DND-41 (cell line): ENCODE results near the gene CYP8B1.

Source experiments
- ATAC-seq: fragments of 200-7000 bp; cut with Tn5 transposase; 3 replicates; pipeline ENCODE4 v1.9.1; 2021; ENCODE audit warnings: low read depth; ENCODE audit not compliant: insufficient read depth
- DNase-seq: peaks from one replicate; pipeline ENCODE4 v3.0.0-alpha.2; 2020
- H2AFZ ChIP-seq: 2 replicates; pipeline ENCODE4 v1.6.0; 2012; ENCODE audit warnings: low read depth, low read length
- H3K27ac ChIP-seq: 2 replicates; pipeline ENCODE4 v1.5.1; 2012; ENCODE audit warnings: low read length, inconsistent platforms
- H3K27me3 ChIP-seq: fragments of 200-600 bp; sonication (generic); 2 replicates; pipeline ENCODE4 v1.6.0; 2012; ENCODE audit warnings: low read length, mild to moderate bottlenecking, inconsistent platforms; ENCODE audit not compliant: insufficient read depth, poor library complexity
- H3K36me3 ChIP-seq: 2 replicates; pipeline ENCODE4 v1.5.1; 2012; ENCODE audit warnings: low read length, inconsistent platforms; ENCODE audit not compliant: insufficient read depth
- H3K4me1 ChIP-seq: 2 replicates; pipeline ENCODE4 v1.5.1; 2012; ENCODE audit warnings: mild to moderate bottlenecking, low read length; ENCODE audit not compliant: insufficient read depth
- H3K4me2 ChIP-seq: 2 replicates; pipeline ENCODE4 v1.6.0; 2012; ENCODE audit warnings: mild to moderate bottlenecking, moderate library complexity, low read length, inconsistent platforms; ENCODE audit not compliant: insufficient read depth
- H3K4me3 ChIP-seq, 2 experiments: fragments of 200-600 bp in 1 of 2; shearing (Covaris generic) in 1 of 2; 2 replicates each; pipeline ENCODE4 v1.5.1; 2012 to 2016; ENCODE audit warnings: inconsistent platforms in 2 of 2, low read length in 2 of 2, mild to moderate bottlenecking in 2 of 2, low read depth in 1 of 2, moderate library complexity in 1 of 2
- H3K79me2 ChIP-seq: 2 replicates; pipeline ENCODE4 v1.6.0; 2012; ENCODE audit warnings: low read length, inconsistent platforms; ENCODE audit not compliant: insufficient read depth
- H3K9ac ChIP-seq: 2 replicates; pipeline ENCODE4 v1.6.0; 2012; ENCODE audit warnings: low read depth, mild to moderate bottlenecking, inconsistent platforms, low read length, moderate library complexity
- H3K9me3 ChIP-seq: 2 replicates; pipeline ENCODE4 v1.5.1; 2012; ENCODE audit warnings: low read length, moderate library complexity, mild to moderate bottlenecking, inconsistent platforms; ENCODE audit not compliant: insufficient read depth, severe bottlenecking
- H4K20me1 ChIP-seq: 2 replicates; pipeline ENCODE4 v1.6.0; 2012; ENCODE audit warnings: low read length; ENCODE audit not compliant: insufficient read depth
- EZH2 ChIP-seq: IDR thresholded peaks from 3 replicates; pipeline ENCODE4 v1.6.1; 2012; ENCODE audit warnings: borderline replicate concordance, low read depth, mild to moderate bottlenecking, moderate library complexity, low read length, inconsistent platforms; ENCODE audit not compliant: severe bottlenecking
- TF ChIP-seq, protein P1 (sequence below): IDR thresholded peaks from 2 replicates; pipeline ENCODE4 v1.5.1; 2012; ENCODE audit warnings: borderline replicate concordance, low read length, moderate library complexity, mild to moderate bottlenecking; ENCODE audit not compliant: poor library complexity, severe bottlenecking; ENCODE audit errors: extremely low read depth

The CYP8B1 gene

DNA sequence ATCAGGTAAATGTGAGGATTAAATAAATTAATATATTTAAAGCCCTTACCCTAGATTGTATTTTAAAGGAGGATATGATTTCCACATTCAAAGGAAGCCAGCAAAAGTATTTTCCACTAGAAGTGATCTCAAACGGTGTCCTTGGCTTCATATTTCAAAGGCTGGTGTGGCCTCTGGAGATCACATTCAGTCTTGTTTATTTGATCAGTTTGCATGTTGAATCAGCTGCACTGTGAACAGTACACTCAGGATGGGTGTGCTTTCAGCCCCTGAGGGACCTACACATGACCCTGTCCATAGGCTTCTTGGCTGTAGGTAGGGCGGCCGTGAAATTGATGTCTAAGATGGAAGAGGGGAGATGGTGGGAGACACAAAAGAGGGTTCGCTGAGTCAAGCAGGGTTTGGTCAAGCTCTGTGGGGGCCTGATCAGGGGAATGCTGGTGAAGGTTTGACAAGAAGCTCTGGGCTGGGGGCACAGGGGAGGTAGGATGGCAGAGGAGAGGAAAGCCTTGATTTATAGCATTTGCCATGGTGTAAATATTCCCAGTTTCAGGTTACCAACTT is 21.9 kb downstream of the CYP8B1 start:
- H2AFZ ChIP-seq: no peak overlapping the region
- H3K9ac ChIP-seq: no peak overlapping the region
- H3K4me3 ChIP-seq: no peak overlapping the region
- ATAC-seq (no peak), DNase-seq (no peak)
- H3K27me3 ChIP-seq: peaks cover 12% of the 10 kb centered on the region
- no peak overlapping the region for H3K4me2 ChIP-seq
- TF ChIP-seq, protein P1, sequence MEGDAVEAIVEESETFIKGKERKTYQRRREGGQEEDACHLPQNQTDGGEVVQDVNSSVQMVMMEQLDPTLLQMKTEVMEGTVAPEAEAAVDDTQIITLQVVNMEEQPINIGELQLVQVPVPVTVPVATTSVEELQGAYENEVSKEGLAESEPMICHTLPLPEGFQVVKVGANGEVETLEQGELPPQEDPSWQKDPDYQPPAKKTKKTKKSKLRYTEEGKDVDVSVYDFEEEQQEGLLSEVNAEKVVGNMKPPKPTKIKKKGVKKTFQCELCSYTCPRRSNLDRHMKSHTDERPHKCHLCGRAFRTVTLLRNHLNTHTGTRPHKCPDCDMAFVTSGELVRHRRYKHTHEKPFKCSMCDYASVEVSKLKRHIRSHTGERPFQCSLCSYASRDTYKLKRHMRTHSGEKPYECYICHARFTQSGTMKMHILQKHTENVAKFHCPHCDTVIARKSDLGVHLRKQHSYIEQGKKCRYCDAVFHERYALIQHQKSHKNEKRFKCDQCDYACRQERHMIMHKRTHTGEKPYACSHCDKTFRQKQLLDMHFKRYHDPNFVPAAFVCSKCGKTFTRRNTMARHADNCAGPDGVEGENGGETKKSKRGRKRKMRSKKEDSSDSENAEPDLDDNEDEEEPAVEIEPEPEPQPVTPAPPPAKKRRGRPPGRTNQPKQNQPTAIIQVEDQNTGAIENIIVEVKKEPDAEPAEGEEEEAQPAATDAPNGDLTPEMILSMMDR: no peak
- no peak for TF ChIP-seq EZH2
- no peaks in the 10 kb centered on the region for H3K4me1 ChIP-seq
- H3K9me3 ChIP-seq: no peaks in the 10 kb centered on the region
- no peak overlapping the region for H3K27ac ChIP-seq
- H3K36me3 ChIP-seq: no peaks in the 10 kb centered on the region
- H4K20me1 ChIP-seq: no peaks in the 10 kb centered on the region
- H3K79me2 ChIP-seq: no peaks in the 10 kb centered on the region

DNA sequence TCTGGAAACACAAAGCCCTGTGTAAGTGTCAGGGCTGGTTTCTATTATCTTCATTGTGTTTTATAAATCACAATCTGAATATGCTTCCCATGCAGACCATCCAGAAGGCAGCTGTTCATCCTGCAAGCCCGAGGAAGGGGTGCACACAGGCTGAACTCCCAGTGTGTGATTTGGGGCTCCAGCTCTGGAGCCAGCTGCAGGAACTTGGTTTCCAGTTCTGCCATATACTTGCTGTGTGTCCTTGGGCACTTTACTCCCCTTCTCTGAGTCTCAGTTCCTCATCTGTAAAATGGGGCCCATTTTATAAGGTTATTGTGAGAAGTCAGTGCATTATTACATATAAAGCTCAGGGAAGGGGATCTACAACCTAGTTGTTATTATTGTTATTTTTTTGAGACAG is 22.6 kb downstream of the CYP8B1 start:
- DNase-seq (no peak), ATAC-seq (no peak)
- Histone ChIP-seq H3K4me2 (no peak overlapping the region), H3K27ac (no peak overlapping the region), H3K4me1 (no peaks in the 10 kb centered on the region), H3K9me3 (no peaks in the 10 kb centered on the region), H3K79me2 (no peaks in the 10 kb centered on the region), H3K4me3 (no peak overlapping the region), H2AFZ (no peak overlapping the region), H3K9ac (no peak overlapping the region), H3K27me3 (peaks cover 12% of the 10 kb centered on the region), H3K36me3 (no peaks in the 10 kb centered on the region), H4K20me1 (no peaks in the 10 kb centered on the region)
- TF ChIP-seq EZH2: no peak
- TF ChIP-seq, protein P1: no peak

DNA sequence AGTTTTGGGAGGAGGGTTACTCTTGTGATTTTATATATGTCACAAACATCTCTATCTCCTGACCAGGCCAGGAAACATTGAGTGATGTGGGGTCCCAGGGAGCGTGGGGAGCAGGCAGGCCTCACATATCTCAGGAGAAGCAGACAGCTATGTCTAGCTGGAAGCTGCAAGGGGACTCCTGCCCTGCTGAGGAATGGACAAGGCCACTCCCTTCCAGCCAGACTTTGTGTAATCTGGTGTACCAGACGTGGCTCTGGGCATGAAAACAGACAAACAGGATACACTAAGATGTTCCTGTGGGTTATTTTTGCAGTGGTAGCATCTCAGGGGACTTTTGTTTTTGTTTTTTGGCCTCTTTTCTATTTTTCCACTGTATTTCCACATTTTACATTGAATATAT is 23.2 kb downstream of the CYP8B1 start:
- ATAC-seq (no peak), DNase-seq (no peak)
- Histone ChIP-seq H3K4me2 (no peak overlapping the region), H3K36me3 (no peaks in the 10 kb centered on the region), H3K9me3 (no peaks in the 10 kb centered on the region), H4K20me1 (no peaks in the 10 kb centered on the region), H3K27ac (no peak overlapping the region), H3K4me1 (no peaks in the 10 kb centered on the region), H3K27me3 (peaks cover 12% of the 10 kb centered on the region), H3K9ac (no peak overlapping the region), H3K79me2 (no peaks in the 10 kb centered on the region), H3K4me3 (no peak overlapping the region), H2AFZ (no peak overlapping the region)
- TF ChIP-seq EZH2: no peak
- TF ChIP-seq, protein P1: no peak

DNA sequence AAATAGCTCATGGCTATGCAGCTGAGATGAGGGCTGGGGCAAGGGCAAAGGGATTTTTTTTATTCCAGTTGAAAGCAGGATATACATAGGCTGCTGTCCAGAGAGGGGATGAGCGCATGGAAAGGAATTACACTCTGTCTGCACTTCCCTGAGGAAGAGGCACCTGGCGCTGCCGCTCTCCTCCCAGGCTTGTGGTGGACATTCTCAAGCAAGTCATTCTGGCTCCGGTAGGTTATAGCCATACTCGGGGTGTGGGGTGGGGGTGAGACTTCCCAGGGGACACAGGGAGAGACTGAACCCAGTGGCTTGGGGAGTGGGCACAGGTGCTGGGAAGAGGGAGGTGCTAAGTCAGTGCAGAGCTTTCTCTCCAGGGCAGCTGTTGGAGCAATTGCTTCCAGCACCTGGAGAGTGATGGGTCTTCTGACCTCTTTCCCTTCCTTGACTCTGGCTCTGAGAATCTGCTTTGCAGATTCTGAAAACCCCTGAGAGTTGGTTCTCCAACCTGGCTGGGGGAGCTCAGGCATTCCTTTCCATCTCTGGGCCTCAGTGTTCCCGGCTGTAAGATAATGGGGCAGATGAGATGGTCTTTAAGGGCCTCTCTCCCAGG is 24.3 kb downstream of the CYP8B1 start:
- Histone ChIP-seq H4K20me1 (no peaks in the 10 kb centered on the region), H3K4me2 (no peak overlapping the region), H3K9ac (no peak overlapping the region), H3K27ac (no peak overlapping the region), H3K27me3 (peaks cover 19% of the 10 kb centered on the region), H3K9me3 (no peaks in the 10 kb centered on the region), H3K4me3 (no peak overlapping the region), H3K79me2 (no peaks in the 10 kb centered on the region), H3K36me3 (no peaks in the 10 kb centered on the region), H3K4me1 (no peaks in the 10 kb centered on the region), H2AFZ (no peak overlapping the region)
- ATAC-seq: no peak
- TF ChIP-seq EZH2: no peak
- TF ChIP-seq, protein P1: no peak
- no peak for DNase-seq
